Hepatic stellate cell (primary cell): ENCODE measurements around the gene SUPV3L1.
"Not testable (repeated sequence)": the region's sequence is repeated elsewhere in the genome, so short reads cannot be mapped to it uniquely, and the experiment has no call there.

Experiments used
- DNase-seq: peaks from one replicate; pipeline ENCODE4 v3.0.0; 2011; ENCODE audit warnings: low spot score

Gene SUPV3L1

GRCh38 chr10:69179743-69180524 is at the start of gene SUPV3L1:
Gene SUPV3L1 (plus strand): TSS chr10:69180234. CDS start chr10:69180292, 58 bp downstream.
- peak; percentile 94 for DNase-seq

GRCh38 chr10:69130251-69130650 is 49.8 kb upstream of the SUPV3L1 start:
- DNase-seq = peak; percentile 9

GRCh38 chr10:69139961-69140360 is 40.1 kb upstream of the SUPV3L1 start:
- no peak for DNase-seq

- DNase-seq = no peak
Measured at GRCh38 chr10:69141304-69141703, 38.7 kb upstream of the SUPV3L1 start.

GRCh38 chr10:69142074-69142473 is 38.0 kb upstream of the SUPV3L1 start:
- DNase-seq = not testable (repeated sequence)

GRCh38 chr10:69142983-69143382 is 37.1 kb upstream of the SUPV3L1 start:
- DNase-seq = no peak

GRCh38 chr10:69145329-69145728 is 34.7 kb upstream of the SUPV3L1 start:
- no peak for DNase-seq

GRCh38 chr10:69145864-69146263 is 34.2 kb upstream of the SUPV3L1 start:
- DNase-seq = no peak

- no peak for DNase-seq
Measured at GRCh38 chr10:69146759-69147158, 33.3 kb upstream of the SUPV3L1 start.

GRCh38 chr10:69151984-69152383 is 28.1 kb upstream of the SUPV3L1 start:
- DNase-seq = no peak

GRCh38 chr10:69153227-69153626 is 26.8 kb upstream of the SUPV3L1 start:
- DNase-seq = no peak

- peak; percentile 26 for DNase-seq
Measured at GRCh38 chr10:69160809-69161241, 19.2 kb upstream of the SUPV3L1 start.

- DNase-seq = no peak
Measured at GRCh38 chr10:69168493-69168892, 11.5 kb upstream of the SUPV3L1 start.

- DNase-seq = no peak
Measured at GRCh38 chr10:69172241-69172982, 7.6 kb upstream of the SUPV3L1 start.

GRCh38 chr10:69175326-69175725 is 4.7 kb upstream of the SUPV3L1 start:
- not testable (repeated sequence) for DNase-seq

GRCh38 chr10:69176823-69177222 is 3.2 kb upstream of the SUPV3L1 start:
- DNase-seq = no peak

GRCh38 chr10:69179089-69179742 is 818 bp upstream of the SUPV3L1 start:
- DNase-seq = peak; percentile 28

- DNase-seq = peak; percentile 24
Measured at GRCh38 chr10:69180525-69181204, 631 bp downstream of the SUPV3L1 start.

GRCh38 chr10:69181433-69181832 is 1.4 kb downstream of the SUPV3L1 start:
- DNase-seq = no peak

GRCh38 chr10:69182005-69182404 is 2.0 kb downstream of the SUPV3L1 start:
- no peak for DNase-seq

GRCh38 chr10:69186524-69186923 is 6.5 kb downstream of the SUPV3L1 start:
- no peak for DNase-seq

GRCh38 chr10:69201045-69201444 is 21.0 kb downstream of the SUPV3L1 start:
- no peak for DNase-seq
